NCI-H1436 (cell line): Measurements from ENCODE around the gene GBF1.
A peak's percentile ranks its signal among the peaks of the same experiment; 100 is the strongest.

Experiments used
- DNase-seq: peaks from one replicate; lab custom pipeline; 2025; lab: John Stamatoyannopoulos, UW

Gene GBF1

DNA sequence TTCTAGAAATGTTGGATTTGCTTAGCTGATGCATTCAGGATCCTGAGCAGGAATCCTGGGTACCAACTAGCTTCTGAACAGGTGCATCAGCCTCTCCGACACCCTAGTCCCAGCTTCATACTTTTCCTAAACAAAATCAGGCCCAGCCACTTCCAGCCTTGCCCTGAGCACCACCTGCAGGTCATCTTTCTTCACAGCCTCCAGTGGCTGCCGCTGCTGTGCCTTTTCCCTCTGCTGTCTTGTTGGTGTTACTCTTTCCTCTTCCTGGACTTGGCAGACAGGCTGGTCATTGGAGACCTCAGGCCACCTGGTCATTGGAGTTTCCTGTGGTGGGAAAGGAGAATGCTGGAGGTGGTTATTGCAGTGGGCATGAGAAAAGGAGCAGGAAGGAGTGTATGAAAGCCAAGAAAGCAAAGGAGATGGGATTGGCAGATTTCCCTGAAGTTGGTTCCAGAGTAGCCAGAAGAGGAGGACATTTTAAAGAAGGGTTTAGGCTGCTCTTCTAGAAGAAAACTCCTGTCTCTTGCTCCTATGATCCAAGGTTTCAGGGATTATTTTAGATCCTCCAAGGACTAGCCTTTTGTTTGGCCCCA lies 102.0 kb downstream of the GBF1 start:
- DNase-seq, result no peak

DNA sequence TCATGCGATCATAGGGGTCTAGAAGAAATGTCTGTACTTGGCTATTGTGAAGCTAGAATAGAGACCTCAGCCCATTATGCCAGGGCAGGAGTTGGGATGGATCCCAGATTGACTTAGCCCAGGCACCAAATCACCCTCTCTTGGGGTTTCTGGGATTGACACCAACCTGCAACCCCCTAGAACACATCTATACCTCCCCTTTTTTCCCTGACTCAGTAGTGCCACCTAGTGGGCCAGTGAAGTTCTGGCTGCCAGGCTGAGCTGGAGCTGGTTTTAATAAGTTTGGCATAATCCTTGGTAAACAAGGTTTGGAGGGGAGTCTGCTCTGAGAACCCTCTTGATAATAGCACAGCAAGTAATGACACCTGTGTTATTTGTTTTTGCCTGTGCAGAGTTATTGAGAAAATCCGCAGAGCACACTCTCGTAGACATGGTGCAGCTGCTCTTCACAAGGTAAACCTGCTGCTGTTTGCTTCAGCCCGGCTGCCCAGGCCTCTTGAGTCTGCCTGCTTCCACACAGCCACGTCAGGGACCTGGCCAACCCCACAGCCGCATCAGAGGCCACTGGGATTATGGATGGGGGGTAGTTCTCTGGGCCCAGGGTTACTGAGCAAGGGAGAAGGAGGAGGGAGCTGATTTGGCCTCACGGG lies 106.9 kb downstream of the GBF1 start:
- DNase-seq, result peak; percentile 61

DNA sequence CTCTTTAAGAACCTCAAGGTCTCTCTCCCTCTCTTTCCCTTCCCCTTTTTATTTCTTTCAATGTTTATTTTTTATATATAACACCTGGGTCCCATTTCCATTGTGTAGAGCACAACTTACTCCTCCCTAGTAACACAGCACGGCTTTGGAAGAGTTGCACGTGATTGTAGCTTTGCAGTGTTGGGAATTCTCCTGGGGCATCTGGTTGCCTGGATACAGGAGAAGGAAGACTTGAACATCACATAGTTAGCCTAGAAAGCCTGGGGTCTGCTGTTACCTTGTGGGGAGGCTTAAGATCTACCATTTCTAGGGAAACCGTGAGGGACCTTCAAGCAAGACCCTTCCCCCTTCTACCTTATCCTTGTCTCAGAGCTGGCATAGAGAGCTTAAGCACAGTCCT lies 109.1 kb downstream of the GBF1 start:
- no peak for DNase-seq

DNA sequence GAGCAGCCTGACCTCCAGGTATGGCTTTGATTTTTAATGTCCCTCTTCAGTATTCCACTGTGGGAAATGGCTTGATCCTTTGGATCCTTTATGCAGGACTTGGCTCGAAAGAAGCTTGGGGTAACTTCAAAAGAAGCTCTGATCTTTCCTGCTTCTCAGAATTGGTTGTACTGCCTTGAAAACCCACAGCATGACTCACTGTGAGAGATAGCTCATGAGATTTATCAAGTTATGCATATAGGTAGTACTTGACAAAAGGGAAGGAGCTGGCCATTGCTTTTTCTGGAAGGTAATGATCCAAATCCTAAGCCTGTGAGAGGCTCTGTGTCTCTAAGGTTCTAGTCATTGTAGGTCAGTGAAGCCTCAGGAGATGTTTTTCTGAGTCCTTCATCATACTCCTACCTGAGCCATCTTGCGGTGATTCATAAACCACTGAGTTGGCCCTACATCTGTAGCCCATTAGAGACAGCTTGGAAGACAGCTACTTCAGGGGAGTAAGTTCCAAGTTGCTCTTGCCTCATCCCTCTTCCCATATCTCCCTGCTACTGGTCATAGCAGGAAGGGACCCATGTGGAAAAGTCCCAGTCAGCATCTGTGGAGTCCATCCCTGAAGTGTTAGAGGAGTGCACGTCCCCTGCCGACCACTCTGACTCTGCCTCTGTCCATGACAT lies 113.5 kb downstream of the GBF1 start:
- no peak for DNase-seq

DNA sequence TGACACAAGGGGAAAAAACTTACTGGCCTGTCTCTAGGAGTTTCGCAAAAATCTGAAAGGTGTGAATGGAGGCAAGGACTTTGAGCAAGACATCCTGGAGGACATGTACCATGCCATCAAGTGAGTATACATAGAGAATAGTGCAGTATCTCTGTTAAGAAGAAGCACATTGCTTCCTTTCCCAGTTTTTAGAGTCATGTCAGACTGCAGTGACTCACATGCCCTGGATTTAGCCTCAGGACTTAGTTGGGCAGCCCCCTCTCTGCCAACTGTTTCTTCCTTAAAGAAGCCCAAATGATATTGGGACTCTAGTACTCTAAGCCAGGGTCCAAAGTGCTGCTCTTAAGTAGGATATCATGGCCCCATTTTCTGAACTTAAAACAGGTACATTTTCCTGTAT lies 122.1 kb downstream of the GBF1 start:
- DNase-seq, result no peak

DNA sequence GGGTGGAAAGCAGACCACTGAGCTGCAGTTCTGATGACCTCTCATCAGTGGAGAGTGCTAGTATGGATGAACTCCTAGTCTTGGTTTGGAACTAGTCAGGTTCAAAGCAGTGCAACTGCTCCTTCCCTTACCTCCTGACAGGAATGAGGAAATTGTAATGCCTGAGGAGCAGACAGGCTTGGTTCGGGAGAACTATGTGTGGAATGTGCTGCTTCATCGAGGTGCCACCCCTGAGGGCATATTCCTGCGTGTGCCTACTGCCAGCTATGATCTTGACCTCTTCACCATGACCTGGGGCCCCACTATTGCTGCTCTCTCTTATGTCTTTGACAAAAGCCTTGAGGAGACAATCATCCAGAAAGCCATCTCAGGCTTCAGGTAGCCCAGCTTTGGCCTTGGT lies 122.7 kb downstream of the GBF1 start:
- DNase-seq, result no peak

DNA sequence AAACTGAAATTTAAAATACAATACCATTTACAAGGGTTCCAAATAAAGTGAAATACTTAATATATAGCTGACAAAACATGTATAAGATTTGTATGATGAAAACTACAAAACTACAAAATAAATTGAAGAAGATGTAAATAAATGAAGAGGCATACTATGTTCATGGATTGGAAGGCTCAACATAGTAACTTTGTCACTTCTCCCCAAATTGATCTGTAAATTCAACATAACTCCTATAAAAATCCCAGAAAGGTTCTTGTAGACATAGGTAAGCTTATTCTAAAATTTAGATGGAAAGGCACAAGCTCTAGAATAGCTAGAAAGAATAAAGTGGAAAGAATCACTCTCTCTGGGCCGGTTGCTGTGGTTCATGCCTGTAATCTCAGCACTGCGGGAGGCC lies 126.0 kb downstream of the GBF1 start:
- DNase-seq, result no peak

DNA sequence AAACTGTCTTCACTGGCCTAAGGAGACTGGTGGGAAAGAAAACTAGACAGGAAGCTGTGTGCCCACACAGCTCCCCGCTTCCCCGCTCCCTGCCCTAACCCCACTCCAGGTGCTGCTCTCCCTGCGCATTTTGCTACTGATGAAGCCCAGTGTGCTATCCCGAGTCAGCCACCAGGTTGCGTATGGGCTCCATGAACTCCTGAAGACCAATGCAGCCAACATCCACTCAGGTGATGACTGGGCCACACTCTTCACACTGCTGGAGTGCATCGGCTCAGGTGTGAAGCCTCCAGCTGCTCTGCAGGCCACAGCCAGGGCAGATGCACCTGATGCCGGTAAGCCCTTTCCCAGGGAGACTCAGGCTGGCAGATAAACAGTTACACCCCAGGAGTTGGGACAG lies 129.9 kb downstream of the GBF1 start:
- no peak for DNase-seq

DNA sequence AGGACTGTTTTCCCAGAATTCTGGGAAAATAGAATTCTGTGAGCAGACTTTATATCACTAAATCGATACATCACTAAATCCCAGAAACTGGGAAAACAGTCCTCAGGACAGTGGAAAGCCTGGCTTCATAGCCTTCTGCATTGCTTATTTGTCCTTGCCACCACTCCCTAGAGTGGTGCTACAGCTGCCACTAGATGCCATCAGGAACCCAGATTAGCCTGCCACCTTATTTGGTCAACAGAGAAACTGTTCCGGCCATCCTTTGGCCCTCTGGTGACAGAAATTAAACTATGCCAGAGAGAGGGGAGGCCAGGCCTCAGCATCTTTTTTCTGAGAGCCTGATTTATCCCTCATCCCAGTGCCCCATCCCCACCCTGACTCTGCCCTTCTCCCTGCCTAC lies 130.5 kb downstream of the GBF1 start:
- DNase-seq, result no peak

DNA sequence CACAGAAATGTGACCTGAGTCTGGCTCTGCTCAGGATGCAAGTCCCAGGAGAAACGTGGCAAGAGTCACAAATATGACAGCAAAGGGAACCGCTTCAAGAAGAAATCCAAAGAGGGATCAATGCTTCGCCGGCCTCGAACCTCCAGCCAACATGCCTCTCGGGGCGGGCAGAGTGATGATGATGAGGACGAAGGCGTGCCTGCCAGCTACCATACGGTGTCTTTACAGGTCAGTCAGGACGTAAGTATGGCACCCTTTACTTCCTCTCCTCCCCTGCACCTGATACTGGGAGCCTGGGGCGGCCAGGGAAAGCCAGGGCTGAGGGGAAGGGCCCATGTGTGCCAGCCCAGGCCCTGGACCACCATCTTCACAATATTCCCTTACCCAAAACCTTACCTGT lies 131.6 kb downstream of the GBF1 start:
- DNase-seq, result no peak

DNA sequence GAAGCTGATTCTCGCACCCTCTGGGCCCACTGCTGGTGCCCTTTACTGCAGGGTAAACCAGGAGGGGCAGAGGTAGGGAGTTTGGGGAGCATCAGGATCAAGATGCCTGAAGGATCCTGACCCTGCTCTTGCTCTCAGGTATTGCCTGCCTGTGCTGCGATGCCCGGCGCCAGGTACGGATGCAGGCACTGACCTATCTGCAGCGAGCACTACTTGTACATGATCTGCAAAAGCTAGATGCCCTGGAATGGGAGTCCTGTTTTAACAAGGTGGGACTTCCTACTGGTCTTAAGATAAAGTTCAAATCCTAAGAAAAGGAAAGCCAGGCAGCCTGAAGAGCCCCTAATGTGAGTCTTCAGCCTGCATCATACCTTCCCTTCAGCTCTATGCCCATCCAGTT lies 134.1 kb downstream of the GBF1 start:
- no peak for DNase-seq

DNA sequence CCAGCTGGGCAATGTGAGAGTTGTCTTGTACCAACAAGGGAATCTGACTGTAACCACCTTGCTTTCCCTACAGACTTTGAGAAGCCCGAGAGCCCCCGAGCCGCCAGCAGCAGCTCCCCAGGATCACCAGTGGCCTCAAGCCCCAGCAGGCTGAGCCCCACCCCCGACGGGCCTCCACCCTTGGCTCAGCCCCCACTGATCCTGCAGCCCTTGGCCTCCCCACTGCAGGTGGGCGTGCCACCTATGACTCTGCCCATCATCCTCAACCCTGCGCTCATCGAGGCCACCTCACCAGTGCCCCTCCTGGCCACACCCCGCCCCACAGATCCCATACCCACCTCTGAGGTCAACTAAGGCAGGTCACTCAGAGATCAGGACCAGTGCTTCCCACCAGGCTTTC lies 136.7 kb downstream of the GBF1 start:
- no peak for DNase-seq

DNA sequence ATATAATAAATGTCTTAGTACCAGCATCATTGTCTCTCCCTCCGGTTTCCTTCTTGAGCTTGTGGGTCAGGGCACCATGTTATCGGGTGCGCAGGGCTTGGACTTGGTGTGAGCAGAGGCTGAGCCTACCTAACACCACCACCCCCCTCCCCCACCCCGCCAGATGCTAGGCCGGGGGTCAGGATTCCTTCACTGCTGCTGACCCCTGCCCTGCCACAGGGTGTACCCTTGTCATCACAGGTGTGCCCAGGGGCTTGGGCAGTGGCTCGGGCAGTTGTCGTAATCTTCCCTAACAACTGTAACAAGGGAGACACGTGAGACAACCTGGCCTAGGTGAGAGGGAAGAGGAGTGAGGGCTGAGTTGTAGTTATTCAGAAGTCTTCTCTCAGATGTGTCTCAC lies 137.5 kb downstream of the GBF1 start:
- no peak for DNase-seq

DNA sequence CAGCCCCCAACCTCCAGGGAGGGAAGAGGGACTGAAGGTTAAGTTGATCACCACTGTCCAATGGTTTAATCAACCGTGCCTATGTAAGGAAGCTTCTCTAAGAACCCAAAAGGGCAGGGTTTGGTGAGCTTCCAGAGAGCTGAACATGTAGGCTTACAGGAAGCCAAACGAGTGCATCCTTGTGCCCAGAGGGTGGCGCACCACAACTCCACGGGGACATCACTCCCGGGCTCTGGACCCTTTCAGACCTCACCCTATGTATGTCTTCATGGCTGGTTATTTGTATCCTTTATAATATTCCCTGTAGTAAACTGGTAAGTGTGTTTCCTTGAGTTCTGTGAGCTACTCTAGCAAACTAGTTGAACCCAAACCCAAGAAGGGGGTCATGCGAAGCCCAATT lies 138.7 kb downstream of the GBF1 start:
- no peak for DNase-seq

DNA sequence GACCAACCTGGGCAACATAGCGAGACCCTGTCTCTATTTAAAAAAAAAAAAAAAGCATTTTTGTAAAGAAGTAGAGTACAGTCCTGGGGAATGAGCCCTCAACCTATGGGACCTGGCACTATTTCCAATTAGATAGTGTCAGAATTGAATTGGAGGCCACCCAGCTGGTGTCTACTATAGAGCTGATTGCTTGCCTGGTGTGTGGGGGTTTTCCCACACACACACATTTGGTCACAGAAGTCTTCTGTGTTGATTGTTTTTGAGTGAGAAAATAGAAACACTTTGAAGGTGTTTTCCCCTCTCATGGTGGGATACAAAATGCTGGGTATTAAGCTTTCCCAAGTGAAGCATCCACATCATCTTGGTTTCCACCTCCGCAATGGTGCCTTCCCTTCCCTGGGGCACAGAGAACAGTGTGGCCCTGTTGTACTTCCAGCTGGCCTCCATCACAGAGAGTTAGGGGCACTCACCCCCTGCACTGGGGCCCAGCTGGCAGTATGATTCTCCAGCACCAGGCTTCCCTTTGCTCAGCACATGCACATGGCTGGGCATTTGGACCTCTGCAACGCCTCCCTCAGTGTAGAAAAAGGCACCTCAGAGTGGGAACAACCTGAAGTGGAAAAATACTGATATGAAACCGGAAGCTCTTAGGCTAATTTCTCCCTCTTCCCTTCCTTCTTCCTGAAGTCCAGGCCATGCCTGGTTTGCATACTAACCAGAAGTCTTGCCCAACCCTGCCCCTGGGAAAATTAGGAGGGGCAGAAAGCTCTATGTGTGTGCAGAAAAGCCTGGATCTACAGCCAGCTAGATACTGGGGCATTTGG lies 139.5 kb downstream of the GBF1 start:
- no peak for DNase-seq

DNA sequence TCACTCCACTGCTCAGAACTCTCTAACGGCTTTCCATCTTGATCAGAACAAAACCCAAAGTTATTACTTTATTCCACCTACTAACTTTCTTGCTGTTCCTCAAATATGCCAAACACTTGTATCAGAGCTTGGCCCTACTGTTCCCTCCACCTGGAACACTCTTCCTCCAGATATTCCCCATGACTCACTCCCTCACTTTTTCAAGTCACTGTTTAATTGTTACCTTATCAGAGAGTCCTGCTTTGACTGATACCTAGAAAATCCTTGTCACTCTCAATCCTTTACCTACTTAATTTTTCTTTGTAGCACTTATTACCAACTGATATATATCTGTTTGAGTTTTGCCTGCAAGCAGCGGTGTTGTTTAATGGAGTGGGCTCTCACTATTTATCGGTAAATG lies 144.6 kb downstream of the GBF1 start:
- DNase-seq, result no peak

DNA sequence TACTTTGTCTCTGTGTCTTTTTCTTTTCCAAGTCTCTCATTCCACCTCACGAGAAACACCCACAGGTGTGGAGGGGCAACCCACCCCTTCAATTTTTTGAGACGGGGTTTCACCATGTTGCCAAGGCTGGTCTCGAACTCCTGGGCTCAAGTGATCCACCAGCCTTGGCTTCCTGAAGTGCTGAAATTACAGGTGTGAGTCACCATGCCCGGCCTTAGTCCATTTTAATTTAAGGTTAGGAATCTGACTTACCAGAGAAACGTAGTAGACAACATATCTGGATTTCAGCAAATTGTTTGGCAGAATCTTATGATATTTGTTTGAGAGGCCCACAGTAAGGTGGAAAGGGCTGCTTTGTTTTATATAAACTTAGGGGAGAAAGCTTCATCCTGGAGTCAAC lies 147.0 kb downstream of the GBF1 start:
- no peak for DNase-seq

DNA sequence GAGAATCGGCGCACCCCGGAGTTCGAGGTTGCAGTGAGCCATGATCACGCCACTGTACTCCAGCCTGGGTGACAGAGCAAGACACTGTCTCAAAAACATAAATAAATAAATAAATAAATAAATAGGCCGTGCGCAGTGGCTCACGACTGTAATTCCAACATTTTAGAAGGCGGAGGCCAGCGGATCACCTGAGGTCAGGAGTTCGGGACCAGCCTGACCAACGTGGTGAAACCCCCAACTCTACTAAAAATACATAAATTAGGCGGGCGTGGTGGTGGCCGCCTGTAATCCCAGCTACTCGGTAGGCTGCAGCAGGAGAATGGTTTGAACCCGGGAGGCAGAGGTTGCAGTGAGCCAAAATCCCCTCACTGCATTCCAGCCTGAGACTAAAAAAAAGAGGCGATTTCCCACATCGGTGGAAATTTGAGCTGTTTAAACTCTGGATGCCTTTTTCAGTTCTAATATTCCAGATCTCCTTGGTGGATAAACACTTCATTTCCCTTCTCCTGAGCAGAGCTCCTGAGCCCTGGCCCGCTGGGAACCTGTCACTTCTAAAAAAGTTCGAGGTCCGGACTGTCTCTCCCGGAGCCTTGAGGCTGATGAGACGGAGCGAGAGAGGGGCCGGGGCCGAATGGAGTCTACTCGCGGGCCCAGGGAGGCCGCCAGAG lies 148.2 kb downstream of the GBF1 start:
- DNase-seq, result no peak

DNA sequence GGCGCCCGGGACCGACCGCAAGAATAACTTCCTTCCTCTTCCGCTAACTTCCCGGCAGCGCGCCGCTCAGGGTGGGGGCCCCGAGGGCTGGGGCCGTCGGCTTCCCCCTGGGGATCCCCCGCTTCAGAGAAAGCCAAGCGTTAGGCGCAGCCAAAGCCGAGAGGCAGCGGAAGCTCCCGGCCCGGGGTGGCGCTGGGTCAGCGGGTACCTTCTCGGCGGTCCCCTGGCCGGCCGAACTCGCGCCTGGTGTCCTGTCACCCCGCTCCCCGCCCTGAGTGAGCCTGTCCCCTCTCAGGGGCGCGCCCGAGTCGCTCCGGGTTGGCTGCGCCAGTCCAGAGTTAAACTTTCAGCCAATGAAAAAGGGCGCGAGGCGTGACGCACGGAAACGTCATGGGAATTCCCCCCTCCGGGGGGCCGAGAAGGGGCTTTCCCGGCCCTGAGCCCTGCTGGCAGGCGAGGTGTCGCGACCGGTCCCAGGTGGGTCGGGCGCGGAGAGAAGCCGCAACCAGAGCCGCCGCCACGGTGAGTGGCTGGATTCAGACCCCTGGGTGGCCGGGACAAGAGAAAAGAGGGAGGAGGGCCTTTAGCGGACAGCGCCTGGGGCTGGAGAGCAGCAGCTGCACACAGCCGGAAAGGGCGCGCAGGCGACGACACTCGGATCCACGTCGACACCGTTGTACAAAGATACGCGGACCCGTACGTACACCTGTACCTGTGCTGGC lies 148.9 kb downstream of the GBF1 start:
- peak; percentile 74 for DNase-seq

DNA sequence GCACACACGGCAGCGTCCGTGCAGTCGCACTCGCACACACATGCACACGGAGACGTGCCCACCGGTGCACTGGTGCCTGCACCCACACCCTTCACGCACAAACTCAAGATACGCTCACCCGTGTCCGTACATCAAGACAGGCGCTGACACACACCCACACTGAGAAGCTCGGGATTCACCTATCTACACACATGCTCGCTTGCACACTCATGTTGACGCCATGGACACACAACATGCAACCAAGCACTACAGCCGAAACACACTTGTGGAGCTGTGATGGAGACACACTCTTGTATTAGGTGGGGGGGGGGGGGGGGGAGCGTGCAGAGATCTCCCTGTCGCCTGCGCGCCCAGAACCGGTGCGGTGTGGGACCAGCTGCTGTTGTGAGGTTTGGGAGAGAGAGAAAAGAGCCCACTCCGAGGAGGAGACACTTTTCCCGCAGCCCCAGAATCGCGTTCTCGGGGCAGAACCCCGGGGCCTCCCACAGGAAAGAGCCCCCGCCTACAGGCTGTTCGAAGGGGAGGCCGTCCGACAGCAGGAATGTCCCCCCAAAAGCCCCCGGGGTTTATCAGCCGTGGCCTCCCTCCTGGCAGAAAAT lies 149.6 kb downstream of the GBF1 start:
- no peak for DNase-seq
